GM23338 (cell line): ENCODE measurements around the gene NUTF2.

ENCODE experiments used
- CREB1 ChIP-seq: fragments of 250-450 bp; sonication (Bioruptor Pico); IDR thresholded peaks from 2 replicates; pipeline ENCODE4 v1.5.0; 2020; ENCODE audit warnings: low read depth, mild to moderate bottlenecking, moderate library complexity
- EZH2 ChIP-seq: fragments of 200-600 bp; sonication (generic); IDR thresholded peaks from one replicate; pipeline ENCODE4 v1.8.0; 2017; ENCODE audit warnings: antibody characterized with exemption, mild to moderate bottlenecking, low read depth; ENCODE audit not compliant: unreplicated experiment
- EZH2phosphoT487 ChIP-seq: fragments of 200-600 bp; sonication (generic); IDR thresholded peaks from one replicate; pipeline ENCODE4 v1.8.1; 2018; ENCODE audit warnings: antibody characterized with exemption; ENCODE audit not compliant: unreplicated experiment
- JUNB ChIP-seq: IDR thresholded peaks from one replicate; pipeline ENCODE4 v1.6.1; 2016; ENCODE audit warnings: antibody characterized with exemption; ENCODE audit not compliant: unreplicated experiment
- POLR2AphosphoS5 ChIP-seq: IDR thresholded peaks from 2 replicates; pipeline ENCODE4 v1.6.1; 2016; ENCODE audit warnings: antibody characterized with exemption, low read depth
- ZNF114 ChIP-seq: fragments of 250-450 bp; sonication (Bioruptor Pico); IDR thresholded peaks from 2 replicates; pipeline ENCODE4 v1.5.0; 2020; ENCODE audit warnings: mild to moderate bottlenecking, moderate library complexity
- ZNF331 ChIP-seq: fragments of 250-450 bp; sonication (Bioruptor Pico); IDR thresholded peaks from 2 replicates; pipeline ENCODE4 v1.5.0; 2020; ENCODE audit warnings: low read depth, mild to moderate bottlenecking, moderate library complexity
- TF ChIP-seq, protein P1 (sequence below), 2 experiments: fragments of 200-600 bp in 1 of 2; sonication (generic) in 1 of 2; conservative IDR thresholded peaks; 2 replicates each; pipeline versions ENCODE4 v1.5.1 to v1.6.1; 2016 to 2017; ENCODE audit warnings: antibody characterized with exemption in 2 of 2, low read depth in 2 of 2, mild to moderate bottlenecking in 2 of 2, moderate library complexity in 1 of 2
- TF ChIP-seq, protein P2 (sequence below): IDR thresholded peaks from one replicate; pipeline ENCODE4 v1.6.1; 2018; ENCODE audit warnings: antibody characterized with exemption; ENCODE audit not compliant: unreplicated experiment
- TF ChIP-seq, protein P3 (sequence below): fragments of 250-450 bp; sonication (Bioruptor Pico); IDR thresholded peaks from 2 replicates; pipeline ENCODE4 v1.5.0; 2020; ENCODE audit warnings: mild to moderate bottlenecking, moderate library complexity

DNA sequence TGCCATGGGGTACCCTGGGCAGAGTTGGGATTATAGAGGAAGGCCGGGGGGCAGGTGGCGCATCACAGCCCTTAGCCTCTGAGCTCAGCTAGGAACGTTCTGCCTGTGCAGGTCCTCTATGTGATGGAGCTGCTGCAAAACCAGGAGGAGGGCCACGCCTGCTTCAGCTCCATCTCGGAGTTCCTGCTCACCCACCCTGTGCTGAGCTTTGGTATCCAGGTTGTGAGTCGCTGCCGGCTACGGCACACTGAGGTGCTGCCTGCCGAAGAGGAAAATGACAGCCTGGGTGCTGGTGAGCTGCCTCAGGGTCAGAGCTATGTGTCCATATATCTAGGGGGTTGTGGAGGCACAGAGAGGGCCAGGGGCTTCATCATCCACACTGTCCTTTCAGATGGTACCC is 32.1 kb downstream of the NUTF2 start:
- TF ChIP-seq, protein P1, sequence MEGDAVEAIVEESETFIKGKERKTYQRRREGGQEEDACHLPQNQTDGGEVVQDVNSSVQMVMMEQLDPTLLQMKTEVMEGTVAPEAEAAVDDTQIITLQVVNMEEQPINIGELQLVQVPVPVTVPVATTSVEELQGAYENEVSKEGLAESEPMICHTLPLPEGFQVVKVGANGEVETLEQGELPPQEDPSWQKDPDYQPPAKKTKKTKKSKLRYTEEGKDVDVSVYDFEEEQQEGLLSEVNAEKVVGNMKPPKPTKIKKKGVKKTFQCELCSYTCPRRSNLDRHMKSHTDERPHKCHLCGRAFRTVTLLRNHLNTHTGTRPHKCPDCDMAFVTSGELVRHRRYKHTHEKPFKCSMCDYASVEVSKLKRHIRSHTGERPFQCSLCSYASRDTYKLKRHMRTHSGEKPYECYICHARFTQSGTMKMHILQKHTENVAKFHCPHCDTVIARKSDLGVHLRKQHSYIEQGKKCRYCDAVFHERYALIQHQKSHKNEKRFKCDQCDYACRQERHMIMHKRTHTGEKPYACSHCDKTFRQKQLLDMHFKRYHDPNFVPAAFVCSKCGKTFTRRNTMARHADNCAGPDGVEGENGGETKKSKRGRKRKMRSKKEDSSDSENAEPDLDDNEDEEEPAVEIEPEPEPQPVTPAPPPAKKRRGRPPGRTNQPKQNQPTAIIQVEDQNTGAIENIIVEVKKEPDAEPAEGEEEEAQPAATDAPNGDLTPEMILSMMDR (conservative IDR thresholded peaks at IDR 0.05; ENCODE audit: low read depth in 2 of 2): no peak
- TF ChIP-seq, protein P2, sequence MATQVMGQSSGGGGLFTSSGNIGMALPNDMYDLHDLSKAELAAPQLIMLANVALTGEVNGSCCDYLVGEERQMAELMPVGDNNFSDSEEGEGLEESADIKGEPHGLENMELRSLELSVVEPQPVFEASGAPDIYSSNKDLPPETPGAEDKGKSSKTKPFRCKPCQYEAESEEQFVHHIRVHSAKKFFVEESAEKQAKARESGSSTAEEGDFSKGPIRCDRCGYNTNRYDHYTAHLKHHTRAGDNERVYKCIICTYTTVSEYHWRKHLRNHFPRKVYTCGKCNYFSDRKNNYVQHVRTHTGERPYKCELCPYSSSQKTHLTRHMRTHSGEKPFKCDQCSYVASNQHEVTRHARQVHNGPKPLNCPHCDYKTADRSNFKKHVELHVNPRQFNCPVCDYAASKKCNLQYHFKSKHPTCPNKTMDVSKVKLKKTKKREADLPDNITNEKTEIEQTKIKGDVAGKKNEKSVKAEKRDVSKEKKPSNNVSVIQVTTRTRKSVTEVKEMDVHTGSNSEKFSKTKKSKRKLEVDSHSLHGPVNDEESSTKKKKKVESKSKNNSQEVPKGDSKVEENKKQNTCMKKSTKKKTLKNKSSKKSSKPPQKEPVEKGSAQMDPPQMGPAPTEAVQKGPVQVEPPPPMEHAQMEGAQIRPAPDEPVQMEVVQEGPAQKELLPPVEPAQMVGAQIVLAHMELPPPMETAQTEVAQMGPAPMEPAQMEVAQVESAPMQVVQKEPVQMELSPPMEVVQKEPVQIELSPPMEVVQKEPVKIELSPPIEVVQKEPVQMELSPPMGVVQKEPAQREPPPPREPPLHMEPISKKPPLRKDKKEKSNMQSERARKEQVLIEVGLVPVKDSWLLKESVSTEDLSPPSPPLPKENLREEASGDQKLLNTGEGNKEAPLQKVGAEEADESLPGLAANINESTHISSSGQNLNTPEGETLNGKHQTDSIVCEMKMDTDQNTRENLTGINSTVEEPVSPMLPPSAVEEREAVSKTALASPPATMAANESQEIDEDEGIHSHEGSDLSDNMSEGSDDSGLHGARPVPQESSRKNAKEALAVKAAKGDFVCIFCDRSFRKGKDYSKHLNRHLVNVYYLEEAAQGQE: no peak
- no peak for TF ChIP-seq EZH2
- TF ChIP-seq POLR2AphosphoS5: no peak
- TF ChIP-seq JUNB: no peak
- no peak for TF ChIP-seq ZNF114
- TF ChIP-seq EZH2phosphoT487: no peak
- TF ChIP-seq ZNF331 (CRISPR knock-in tag): no peak
- TF ChIP-seq, protein P3, sequence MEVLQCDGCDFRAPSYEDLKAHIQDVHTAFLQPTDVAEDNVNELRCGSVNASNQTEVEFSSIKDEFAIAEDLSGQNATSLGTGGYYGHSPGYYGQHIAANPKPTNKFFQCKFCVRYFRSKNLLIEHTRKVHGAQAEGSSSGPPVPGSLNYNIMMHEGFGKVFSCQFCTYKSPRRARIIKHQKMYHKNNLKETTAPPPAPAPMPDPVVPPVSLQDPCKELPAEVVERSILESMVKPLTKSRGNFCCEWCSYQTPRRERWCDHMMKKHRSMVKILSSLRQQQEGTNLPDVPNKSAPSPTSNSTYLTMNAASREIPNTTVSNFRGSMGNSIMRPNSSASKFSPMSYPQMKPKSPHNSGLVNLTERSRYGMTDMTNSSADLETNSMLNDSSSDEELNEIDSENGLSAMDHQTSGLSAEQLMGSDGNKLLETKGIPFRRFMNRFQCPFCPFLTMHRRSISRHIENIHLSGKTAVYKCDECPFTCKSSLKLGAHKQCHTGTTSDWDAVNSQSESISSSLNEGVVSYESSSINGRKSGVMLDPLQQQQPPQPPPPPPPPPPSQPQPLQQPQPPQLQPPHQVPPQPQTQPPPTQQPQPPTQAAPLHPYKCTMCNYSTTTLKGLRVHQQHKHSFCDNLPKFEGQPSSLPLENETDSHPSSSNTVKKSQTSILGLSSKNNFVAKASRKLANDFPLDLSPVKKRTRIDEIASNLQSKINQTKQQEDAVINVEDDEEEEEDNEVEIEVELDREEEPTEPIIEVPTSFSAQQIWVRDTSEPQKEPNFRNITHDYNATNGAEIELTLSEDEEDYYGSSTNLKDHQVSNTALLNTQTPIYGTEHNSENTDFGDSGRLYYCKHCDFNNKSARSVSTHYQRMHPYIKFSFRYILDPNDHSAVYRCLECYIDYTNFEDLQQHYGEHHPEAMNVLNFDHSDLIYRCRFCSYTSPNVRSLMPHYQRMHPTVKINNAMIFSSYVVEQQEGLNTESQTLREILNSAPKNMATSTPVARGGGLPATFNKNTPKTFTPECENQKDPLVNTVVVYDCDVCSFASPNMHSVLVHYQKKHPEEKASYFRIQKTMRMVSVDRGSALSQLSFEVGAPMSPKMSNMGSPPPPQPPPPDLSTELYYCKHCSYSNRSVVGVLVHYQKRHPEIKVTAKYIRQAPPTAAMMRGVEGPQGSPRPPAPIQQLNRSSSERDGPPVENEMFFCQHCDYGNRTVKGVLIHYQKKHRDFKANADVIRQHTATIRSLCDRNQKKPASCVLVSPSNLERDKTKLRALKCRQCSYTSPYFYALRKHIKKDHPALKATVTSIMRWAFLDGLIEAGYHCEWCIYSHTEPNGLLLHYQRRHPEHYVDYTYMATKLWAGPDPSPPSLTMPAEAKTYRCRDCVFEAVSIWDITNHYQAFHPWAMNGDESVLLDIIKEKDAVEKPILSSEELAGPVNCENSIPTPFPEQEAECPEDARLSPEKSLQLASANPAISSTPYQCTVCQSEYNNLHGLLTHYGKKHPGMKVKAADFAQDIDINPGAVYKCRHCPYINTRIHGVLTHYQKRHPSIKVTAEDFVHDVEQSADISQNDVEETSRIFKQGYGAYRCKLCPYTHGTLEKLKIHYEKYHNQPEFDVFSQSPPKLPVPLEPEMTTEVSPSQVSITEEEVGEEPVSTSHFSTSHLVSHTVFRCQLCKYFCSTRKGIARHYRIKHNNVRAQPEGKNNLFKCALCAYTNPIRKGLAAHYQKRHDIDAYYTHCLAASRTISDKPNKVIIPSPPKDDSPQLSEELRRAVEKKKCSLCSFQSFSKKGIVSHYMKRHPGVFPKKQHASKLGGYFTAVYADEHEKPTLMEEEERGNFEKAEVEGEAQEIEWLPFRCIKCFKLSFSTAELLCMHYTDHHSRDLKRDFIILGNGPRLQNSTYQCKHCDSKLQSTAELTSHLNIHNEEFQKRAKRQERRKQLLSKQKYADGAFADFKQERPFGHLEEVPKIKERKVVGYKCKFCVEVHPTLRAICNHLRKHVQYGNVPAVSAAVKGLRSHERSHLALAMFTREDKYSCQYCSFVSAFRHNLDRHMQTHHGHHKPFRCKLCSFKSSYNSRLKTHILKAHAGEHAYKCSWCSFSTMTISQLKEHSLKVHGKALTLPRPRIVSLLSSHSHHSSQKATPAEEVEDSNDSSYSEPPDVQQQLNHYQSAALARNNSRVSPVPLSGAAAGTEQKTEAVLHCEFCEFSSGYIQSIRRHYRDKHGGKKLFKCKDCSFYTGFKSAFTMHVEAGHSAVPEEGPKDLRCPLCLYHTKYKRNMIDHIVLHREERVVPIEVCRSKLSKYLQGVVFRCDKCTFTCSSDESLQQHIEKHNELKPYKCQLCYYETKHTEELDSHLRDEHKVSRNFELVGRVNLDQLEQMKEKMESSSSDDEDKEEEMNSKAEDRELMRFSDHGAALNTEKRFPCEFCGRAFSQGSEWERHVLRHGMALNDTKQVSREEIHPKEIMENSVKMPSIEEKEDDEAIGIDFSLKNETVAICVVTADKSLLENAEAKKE (CRISPR knock-in tag): no peak
- TF ChIP-seq CREB1 (CRISPR knock-in tag): no peak
